ENCODE results near the gene GXYLT1.
"Not testable (repeated sequence)": the region's sequence is repeated elsewhere in the genome, so short reads cannot be mapped to it uniquely, and the experiment has no call there.

Gene GXYLT1

GRCh38 chr12:42094277-42094676 is 50.4 kb downstream of the GXYLT1 start:
- DNase-seq (ENCODE audit: low spot score) = peak; percentile 13

DNA sequence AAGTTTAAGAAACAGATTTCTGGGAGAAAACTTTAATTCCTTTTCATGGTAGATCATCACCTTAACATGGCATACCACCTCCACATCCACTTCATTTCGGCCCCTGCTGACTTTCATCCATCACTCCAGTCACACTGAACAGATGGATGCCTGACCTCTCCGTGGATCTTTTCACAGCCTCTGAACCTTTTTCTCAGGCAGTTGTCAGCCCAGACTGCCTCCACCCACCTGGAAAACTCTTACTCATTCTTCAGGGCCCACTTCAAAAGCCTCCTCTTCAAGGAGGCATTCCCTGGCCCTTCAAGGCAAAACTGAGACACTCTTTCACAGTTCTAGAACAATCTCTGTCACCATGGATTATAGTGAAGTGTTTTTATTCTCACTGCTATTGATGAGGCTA is 52.9 kb downstream of the GXYLT1 start:
- no peak for DNase-seq (ENCODE audit: low spot score)

- peak; percentile 65 for DNase-seq (ENCODE audit: low spot score)
Measured at GRCh38 chr12:42090899-42091298, 53.8 kb downstream of the GXYLT1 start.

DNA sequence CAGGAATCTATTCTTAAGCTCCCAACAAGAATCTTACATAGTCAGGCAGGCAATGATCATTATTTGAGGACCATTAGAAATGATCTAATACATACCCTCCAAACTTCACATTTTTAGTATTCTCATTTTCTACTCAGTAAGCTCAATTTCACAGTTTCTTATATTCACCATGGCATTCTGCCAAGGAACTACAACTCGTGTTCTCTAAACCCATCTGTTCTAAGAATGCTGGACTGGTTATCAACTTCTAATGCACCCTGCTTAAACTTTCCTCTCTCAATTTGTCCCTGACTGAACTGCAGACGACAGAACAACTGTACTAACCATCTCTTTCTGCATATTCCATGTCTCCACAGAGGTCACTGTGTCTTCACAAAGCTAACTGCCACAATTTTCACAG is 58.6 kb downstream of the GXYLT1 start:
- no peak for DNase-seq (ENCODE audit: low spot score)

- no peak for DNase-seq (ENCODE audit: low spot score)
Measured at GRCh38 chr12:42085594-42085993, 59.1 kb downstream of the GXYLT1 start.

DNA sequence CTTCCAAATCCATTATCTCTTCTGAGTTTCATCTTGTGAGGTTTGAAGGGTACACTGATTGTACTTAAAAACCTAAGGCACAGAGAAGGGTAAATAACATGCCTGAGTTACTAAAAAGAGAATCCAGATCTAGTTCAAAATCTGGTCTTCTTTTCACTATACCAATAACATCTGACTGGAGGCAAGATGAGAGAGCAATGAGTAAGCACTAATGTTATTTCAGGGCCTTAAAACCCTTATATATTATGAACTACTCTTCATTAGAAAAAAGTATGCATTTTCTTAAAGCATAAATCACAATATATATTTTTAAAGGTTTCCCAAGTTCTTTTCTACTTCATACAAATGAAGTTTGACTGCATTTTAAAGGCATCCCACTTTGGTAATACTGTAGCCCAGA is 60.2 kb downstream of the GXYLT1 start:
- no peak for DNase-seq (ENCODE audit: low spot score)

DNA sequence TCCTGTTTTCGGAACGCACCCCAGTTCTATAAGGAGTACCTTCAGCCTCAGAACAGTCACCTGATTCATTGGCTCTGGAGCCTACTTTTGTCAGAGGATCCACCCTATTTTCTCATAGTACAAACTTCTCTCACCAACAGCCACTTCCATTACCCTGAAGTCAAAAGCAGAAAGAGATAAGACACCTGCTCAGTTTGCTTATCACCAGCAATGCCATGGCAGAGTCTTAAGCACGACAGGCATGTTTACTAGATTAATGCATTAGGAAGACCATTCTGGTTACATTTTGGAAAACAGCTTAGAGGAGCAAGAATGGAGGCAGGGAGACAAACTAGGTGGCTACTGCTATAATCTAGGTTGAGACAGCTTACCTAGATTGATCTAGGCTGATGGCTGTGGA is 67.7 kb downstream of the GXYLT1 start:
- DNase-seq (ENCODE audit: low spot score) = no peak

- no peak for DNase-seq (ENCODE audit: low spot score)
Measured at GRCh38 chr12:42070036-42070435, 74.6 kb downstream of the GXYLT1 start.

GRCh38 chr12:42059127-42059526 is 85.5 kb downstream of the GXYLT1 start:
- no peak for DNase-seq (ENCODE audit: low spot score)

DNA sequence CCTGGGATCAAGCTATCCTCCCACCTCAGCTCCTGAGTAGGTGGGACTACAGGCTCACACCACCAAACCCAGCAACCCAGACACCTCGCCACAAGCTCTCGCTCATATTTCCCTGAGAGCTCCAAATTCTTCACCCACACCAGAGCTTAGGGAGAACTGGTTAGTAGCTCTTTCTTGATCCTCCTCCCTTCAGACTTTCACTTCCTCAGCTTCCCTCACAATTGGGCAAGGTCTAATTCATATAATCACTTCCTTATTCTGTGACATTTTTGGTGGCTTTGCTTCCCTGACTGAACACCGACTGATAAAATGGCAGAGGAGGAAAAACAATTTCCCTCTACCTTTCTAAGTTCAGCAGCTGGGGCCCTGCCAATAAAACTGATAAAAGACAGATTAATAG is 88.5 kb downstream of the GXYLT1 start:
- no peak for DNase-seq (ENCODE audit: low spot score)

- DNase-seq (ENCODE audit: low spot score) = no peak
Measured at GRCh38 chr12:42053456-42053855, 91.2 kb downstream of the GXYLT1 start.

DNA sequence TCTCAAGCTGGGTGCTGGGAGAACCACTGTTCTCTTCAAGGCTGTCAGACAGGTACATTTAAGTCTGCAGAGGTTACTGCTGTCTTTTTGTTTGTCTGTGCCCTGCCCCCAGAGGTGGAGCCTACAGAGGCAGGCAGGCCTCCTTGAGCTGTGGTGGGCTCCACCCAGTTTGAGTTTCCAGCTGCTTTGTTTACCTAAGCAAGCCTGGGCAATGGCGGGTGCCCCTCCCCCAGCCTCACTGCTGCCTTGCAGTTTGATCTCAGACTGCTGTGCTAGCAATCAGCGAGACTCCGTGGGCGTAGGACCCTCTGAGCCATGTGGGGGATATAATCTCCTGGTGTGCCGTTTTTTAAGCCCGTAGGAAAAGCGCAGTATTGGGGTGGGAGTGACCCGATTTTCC is 95.7 kb downstream of the GXYLT1 start:
- DNase-seq (ENCODE audit: low spot score) = not testable (repeated sequence)

- no peak for DNase-seq (ENCODE audit: low spot score)
Measured at GRCh38 chr12:42039577-42039976, 105.1 kb downstream of the GXYLT1 start.

DNA sequence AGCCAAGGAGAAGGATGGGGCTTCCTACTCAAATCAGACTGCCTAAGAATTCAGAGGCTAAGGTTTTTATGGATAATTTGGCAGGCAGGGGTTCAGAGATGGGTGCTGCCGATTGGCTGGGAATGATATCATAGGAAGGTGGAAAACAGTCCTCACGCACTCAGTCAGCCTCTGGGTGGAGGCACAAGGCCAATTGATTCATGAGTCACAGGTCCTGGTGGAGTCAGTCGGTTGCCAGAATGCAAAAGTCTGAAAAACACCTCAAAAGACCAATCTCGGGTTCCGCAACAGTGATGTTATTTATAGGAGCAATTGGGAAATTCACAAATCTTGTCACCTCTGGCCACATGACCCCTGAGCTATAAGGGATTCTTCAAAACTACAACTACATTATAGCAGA is 105.5 kb downstream of the GXYLT1 start:
- DNase-seq (ENCODE audit: low spot score) = peak; percentile 39

GRCh38 chr12:42031847-42032564 is 112.7 kb downstream of the GXYLT1 start:
- no peak for DNase-seq (ENCODE audit: low spot score)
